Measurements from ENCODE around the gene PRRC2C.

- TF ChIP-seq, protein P1, sequence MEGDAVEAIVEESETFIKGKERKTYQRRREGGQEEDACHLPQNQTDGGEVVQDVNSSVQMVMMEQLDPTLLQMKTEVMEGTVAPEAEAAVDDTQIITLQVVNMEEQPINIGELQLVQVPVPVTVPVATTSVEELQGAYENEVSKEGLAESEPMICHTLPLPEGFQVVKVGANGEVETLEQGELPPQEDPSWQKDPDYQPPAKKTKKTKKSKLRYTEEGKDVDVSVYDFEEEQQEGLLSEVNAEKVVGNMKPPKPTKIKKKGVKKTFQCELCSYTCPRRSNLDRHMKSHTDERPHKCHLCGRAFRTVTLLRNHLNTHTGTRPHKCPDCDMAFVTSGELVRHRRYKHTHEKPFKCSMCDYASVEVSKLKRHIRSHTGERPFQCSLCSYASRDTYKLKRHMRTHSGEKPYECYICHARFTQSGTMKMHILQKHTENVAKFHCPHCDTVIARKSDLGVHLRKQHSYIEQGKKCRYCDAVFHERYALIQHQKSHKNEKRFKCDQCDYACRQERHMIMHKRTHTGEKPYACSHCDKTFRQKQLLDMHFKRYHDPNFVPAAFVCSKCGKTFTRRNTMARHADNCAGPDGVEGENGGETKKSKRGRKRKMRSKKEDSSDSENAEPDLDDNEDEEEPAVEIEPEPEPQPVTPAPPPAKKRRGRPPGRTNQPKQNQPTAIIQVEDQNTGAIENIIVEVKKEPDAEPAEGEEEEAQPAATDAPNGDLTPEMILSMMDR (conservative IDR thresholded peaks at IDR 0.05; ENCODE audit: low read depth in 2 of 2) = no peak
- TF ChIP-seq EZH2 (IDR thresholded peaks at IDR 0.05; ENCODE audit: low read depth, unreplicated experiment) = no peak
- TF ChIP-seq POLR2AphosphoS5 (IDR thresholded peaks at IDR 0.05; ENCODE audit: low read depth) = no peak
- TF ChIP-seq, protein P2, sequence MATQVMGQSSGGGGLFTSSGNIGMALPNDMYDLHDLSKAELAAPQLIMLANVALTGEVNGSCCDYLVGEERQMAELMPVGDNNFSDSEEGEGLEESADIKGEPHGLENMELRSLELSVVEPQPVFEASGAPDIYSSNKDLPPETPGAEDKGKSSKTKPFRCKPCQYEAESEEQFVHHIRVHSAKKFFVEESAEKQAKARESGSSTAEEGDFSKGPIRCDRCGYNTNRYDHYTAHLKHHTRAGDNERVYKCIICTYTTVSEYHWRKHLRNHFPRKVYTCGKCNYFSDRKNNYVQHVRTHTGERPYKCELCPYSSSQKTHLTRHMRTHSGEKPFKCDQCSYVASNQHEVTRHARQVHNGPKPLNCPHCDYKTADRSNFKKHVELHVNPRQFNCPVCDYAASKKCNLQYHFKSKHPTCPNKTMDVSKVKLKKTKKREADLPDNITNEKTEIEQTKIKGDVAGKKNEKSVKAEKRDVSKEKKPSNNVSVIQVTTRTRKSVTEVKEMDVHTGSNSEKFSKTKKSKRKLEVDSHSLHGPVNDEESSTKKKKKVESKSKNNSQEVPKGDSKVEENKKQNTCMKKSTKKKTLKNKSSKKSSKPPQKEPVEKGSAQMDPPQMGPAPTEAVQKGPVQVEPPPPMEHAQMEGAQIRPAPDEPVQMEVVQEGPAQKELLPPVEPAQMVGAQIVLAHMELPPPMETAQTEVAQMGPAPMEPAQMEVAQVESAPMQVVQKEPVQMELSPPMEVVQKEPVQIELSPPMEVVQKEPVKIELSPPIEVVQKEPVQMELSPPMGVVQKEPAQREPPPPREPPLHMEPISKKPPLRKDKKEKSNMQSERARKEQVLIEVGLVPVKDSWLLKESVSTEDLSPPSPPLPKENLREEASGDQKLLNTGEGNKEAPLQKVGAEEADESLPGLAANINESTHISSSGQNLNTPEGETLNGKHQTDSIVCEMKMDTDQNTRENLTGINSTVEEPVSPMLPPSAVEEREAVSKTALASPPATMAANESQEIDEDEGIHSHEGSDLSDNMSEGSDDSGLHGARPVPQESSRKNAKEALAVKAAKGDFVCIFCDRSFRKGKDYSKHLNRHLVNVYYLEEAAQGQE (IDR thresholded peaks at IDR 0.05; ENCODE audit: unreplicated experiment) = no peak
- TF ChIP-seq JUNB (IDR thresholded peaks at IDR 0.05; ENCODE audit: unreplicated experiment) = no peak
- TF ChIP-seq CREB1 (CRISPR knock-in tag; IDR thresholded peaks at IDR 0.05; ENCODE audit: low read depth) = no peak
- TF ChIP-seq ZNF114 (CRISPR knock-in tag; IDR thresholded peaks at IDR 0.05) = no peak
- TF ChIP-seq EZH2phosphoT487 (IDR thresholded peaks at IDR 0.05; ENCODE audit: unreplicated experiment) = no peak
- TF ChIP-seq, protein P3, sequence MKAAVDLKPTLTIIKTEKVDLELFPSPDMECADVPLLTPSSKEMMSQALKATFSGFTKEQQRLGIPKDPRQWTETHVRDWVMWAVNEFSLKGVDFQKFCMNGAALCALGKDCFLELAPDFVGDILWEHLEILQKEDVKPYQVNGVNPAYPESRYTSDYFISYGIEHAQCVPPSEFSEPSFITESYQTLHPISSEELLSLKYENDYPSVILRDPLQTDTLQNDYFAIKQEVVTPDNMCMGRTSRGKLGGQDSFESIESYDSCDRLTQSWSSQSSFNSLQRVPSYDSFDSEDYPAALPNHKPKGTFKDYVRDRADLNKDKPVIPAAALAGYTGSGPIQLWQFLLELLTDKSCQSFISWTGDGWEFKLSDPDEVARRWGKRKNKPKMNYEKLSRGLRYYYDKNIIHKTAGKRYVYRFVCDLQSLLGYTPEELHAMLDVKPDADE (IDR thresholded peaks at IDR 0.05) = no peak
- TF ChIP-seq STAT1 (IDR thresholded peaks at IDR 0.05; ENCODE audit: unreplicated experiment) = no peak
- TF ChIP-seq NANOG (IDR thresholded peaks at IDR 0.05; ENCODE audit: borderline replicate concordance) = no peak
Observed at GRCh38 chr1:171610385-171610784, 125.1 kb downstream of the PRRC2C start.
